OCI-LY3 (cell line): ENCODE data around the gene PLCB1.

Source experiments
- EZH2phosphoT487 ChIP-seq: fragments of 200-600 bp; shearing (Covaris generic); IDR thresholded peaks from 2 replicates; pipeline ENCODE4 v1.6.1; 2018; ENCODE audit warnings: antibody characterized with exemption, mixed run types, low read depth
- TF ChIP-seq, protein P1 (sequence below): fragments of 200-600, 300-600 bp; sonication (generic); IDR thresholded peaks from 2 replicates; pipeline ENCODE4 v1.5.1; 2014; ENCODE audit warnings: antibody characterized with exemption, low read length, low read depth

DNA sequence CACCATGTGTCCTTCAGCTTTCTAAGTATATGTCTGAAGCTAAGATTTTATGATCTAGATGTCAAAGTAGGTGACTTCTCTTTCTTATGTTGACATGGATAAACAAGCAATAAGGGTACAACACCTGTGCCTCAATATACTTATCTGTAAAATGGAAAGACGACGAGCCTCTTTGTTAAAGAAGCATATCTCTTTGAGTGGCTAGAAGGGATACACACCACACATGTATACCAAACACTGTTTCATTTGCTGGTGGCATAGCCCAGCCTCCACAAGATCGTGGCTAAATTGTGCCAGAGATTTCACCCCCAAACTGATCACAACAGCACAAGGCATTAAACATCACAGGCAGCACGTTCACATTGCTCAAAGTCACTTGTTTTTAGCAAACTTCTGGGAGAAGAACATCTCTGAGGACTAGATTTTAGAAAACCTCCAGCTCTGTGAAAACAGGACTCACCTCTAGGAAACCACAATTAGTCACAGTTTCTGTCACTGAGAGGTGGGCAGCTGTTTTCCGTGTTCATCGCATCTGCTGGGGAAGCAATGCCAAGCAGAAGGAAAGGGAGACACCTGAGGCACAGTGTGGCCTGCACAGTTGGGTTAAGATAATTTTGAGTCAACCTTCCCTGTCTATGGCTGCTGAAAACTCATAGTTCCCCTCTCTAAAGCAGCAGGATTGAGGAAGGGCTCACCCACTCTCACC is 673.8 kb downstream of the PLCB1 start:
- TF ChIP-seq, protein P1, sequence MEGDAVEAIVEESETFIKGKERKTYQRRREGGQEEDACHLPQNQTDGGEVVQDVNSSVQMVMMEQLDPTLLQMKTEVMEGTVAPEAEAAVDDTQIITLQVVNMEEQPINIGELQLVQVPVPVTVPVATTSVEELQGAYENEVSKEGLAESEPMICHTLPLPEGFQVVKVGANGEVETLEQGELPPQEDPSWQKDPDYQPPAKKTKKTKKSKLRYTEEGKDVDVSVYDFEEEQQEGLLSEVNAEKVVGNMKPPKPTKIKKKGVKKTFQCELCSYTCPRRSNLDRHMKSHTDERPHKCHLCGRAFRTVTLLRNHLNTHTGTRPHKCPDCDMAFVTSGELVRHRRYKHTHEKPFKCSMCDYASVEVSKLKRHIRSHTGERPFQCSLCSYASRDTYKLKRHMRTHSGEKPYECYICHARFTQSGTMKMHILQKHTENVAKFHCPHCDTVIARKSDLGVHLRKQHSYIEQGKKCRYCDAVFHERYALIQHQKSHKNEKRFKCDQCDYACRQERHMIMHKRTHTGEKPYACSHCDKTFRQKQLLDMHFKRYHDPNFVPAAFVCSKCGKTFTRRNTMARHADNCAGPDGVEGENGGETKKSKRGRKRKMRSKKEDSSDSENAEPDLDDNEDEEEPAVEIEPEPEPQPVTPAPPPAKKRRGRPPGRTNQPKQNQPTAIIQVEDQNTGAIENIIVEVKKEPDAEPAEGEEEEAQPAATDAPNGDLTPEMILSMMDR, result no peak
- no peak for TF ChIP-seq EZH2phosphoT487
